Breast epithelium (tissue), 4 donors: ENCODE results near the gene AKTIP. TPM values are rescaled to one million over a fixed set of nuclear protein-coding genes. Genes with fewer than 3 reads are reported as not detected.

ENCODE experiments used
- DNase-seq, 2 donors: peaks; one replicate each; pipeline ENCODE4 v3.0.0-alpha.2; 2019; ENCODE audit warnings: low spot score in 2 of 2
- H3K27ac ChIP-seq, 2 donors: fragments of 200-600 bp; sonication (generic) in 1 of 2; one replicate each; pipeline ENCODE4 v1.5.1; 2016 to 2019; ENCODE audit warnings: mild to moderate bottlenecking in 1 of 2
- H3K27me3 ChIP-seq, 2 donors: fragments of 200-600 bp; sonication (generic) in 1 of 2; one replicate each; pipeline versions ENCODE4 v1.5.1 to v1.6.0; 2017 to 2019; ENCODE audit warnings: control low read depth in 1 of 2, mild to moderate bottlenecking in 1 of 2
- H3K36me3 ChIP-seq: fragments of 200-600 bp; one replicate; pipeline ENCODE4 v1.5.1; 2019
- H3K4me1 ChIP-seq, 2 donors: fragments of 200-600 bp; sonication (generic); one replicate each; pipeline ENCODE4 v1.5.1; 2016 to 2019; ENCODE audit warnings: control low read depth in 1 of 2
- H3K4me3 ChIP-seq, 3 donors: fragments of 200-600 bp; sonication (generic); 1 replicate in 2 of 3; 2 replicates in 1 of 3; pipeline ENCODE4 v1.5.1; 2016 to 2019; ENCODE audit warnings: mild to moderate bottlenecking in 3 of 3, moderate library complexity in 2 of 3
- H3K9me3 ChIP-seq, 2 donors: fragments of 200-600 bp; sonication (generic) in 1 of 2; one replicate each; pipeline ENCODE4 v1.5.1; 2016 to 2019; ENCODE audit warnings: control low read depth in 1 of 2
- CTCF ChIP-seq, 3 donors: fragments of 450-650 bp; IDR thresholded peaks; one replicate each; pipeline ENCODE4 v1.5.1; 2016 to 2017; ENCODE audit warnings: antibody characterized with exemption in 3 of 3, mild to moderate bottlenecking in 3 of 3, moderate library complexity in 3 of 3
- POLR2A ChIP-seq: fragments of 450-650 bp; IDR thresholded peaks from one replicate; pipeline ENCODE4 v1.6.1; 2016; ENCODE audit warnings: antibody characterized with exemption, mild to moderate bottlenecking, moderate library complexity
- POLR2AphosphoS5 ChIP-seq, 3 donors: sonication (generic); formaldehyde crosslinking; IDR thresholded peaks; one replicate each; pipeline ENCODE4 v1.6.1; 2017; ENCODE audit warnings: antibody characterized with exemption in 3 of 3
- intact Hi-C: fragments of 100-400 bp; cut with DNase I; formaldehyde crosslinking; loops from one replicate; pipeline ENCODE4 v1.15.1; 2023; ENCODE audit warnings: low total_unique reads
- total RNA-seq, 3 donors: library from RNA; depleted of rRNA; stranded (reverse); fragments of >200 nt; gene quantifications; one replicate each; pipeline ENCODE4 v1.1.0, GENCODE V29; 2016

The AKTIP gene
- total RNA-seq, 3 donors from 2014 or later, result 39.3 to 56.3 (median 45.3) TPM

- TF ChIP-seq POLR2AphosphoS5 (IDR thresholded peaks at IDR 0.05), result no peak
- TF ChIP-seq CTCF (IDR thresholded peaks at IDR 0.05), result no peak
- TF ChIP-seq POLR2A, result no peak
- peak overlapping the region; percentile 91 to 98 for H3K27ac ChIP-seq
- H3K27me3 ChIP-seq, result no peaks in the 10 kb centered on the region
- H3K36me3 ChIP-seq, result no peaks in the 10 kb centered on the region
- peak overlapping the region; percentile 86 to 93 (median 88) for H3K4me3 ChIP-seq
- H3K9me3 ChIP-seq, result no peaks in the 10 kb centered on the region
- intact Hi-C loops, result no loop called here
- DNase-seq, result peak; percentile 61 to 62
- peaks cover 0 to 3% of the 10 kb centered on the region in 2 donors for H3K4me1 ChIP-seq
Measured at GRCh38 chr16:53503991-53504663, 1.1 kb upstream of the AKTIP start.

GRCh38 chr16:53503270-53503923 is 388 bp upstream of the AKTIP start:
- Histone ChIP-seq H3K36me3 (no peaks in the 10 kb centered on the region), H3K4me1 (peaks cover 0 to 3% of the 10 kb centered on the region in 2 donors), H3K27ac (peak overlapping the region; percentile 91 to 98), H3K4me3 (peak overlapping the region; percentile 86 to 93 (median 88)), H3K9me3 (no peaks in the 10 kb centered on the region), H3K27me3 (no peaks in the 10 kb centered on the region)
- intact Hi-C loops, result no loop called here
- peak; percentile 100 for DNase-seq
- TF ChIP-seq POLR2A, result peak; percentile 91
- peak in 1 of 3 donors; percentile 11 for TF ChIP-seq CTCF (IDR thresholded peaks at IDR 0.05)
- peak; percentile 93 to 96 (median 93) for TF ChIP-seq POLR2AphosphoS5 (IDR thresholded peaks at IDR 0.05)

- no peak for DNase-seq
- Histone ChIP-seq H3K4me3 (peak overlapping the region in 2 of 3 donors; percentile 86 to 93), H3K36me3 (no peaks in the 10 kb centered on the region), H3K9me3 (no peaks in the 10 kb centered on the region), H3K4me1 (peaks cover 0 to 3% of the 10 kb centered on the region in 2 donors), H3K27me3 (no peaks in the 10 kb centered on the region), H3K27ac (peak overlapping the region; percentile 91 to 98)
- TF ChIP-seq POLR2AphosphoS5 (IDR thresholded peaks at IDR 0.05) (no peak), POLR2A (no peak), CTCF (IDR thresholded peaks at IDR 0.05) (no peak)
- intact Hi-C loops, result no loop called here
Measured at GRCh38 chr16:53501216-53501859, 1.7 kb downstream of the AKTIP start.

- Histone ChIP-seq H3K4me3 (no peak overlapping the region), H3K4me1 (no peaks in the 10 kb centered on the region), H3K27ac (no peak overlapping the region), H3K36me3 (no peaks in the 10 kb centered on the region), H3K27me3 (no peaks in the 10 kb centered on the region), H3K9me3 (no peaks in the 10 kb centered on the region)
- no peak for TF ChIP-seq CTCF (IDR thresholded peaks at IDR 0.05)
- TF ChIP-seq POLR2AphosphoS5 (IDR thresholded peaks at IDR 0.05), result no peak
- no peak for TF ChIP-seq POLR2A
- intact Hi-C loops, result no loop called here
- no peak for DNase-seq
Measured at GRCh38 chr16:53498984-53499383, 4.0 kb downstream of the AKTIP start.

GRCh38 chr16:53495325-53495724 is 7.7 kb downstream of the AKTIP start:
- intact Hi-C loops, result no loop called here

More at GRCh38 chr16:53495325-53495724, 7.7 kb downstream of the AKTIP start:
- Histone ChIP-seq H3K4me1 (no peaks in the 10 kb centered on the region), H3K4me3 (no peak overlapping the region), H3K9me3 (no peaks in the 10 kb centered on the region), H3K27ac (no peak overlapping the region), H3K36me3 (no peaks in the 10 kb centered on the region), H3K27me3 (no peaks in the 10 kb centered on the region)
- DNase-seq, result no peak
- TF ChIP-seq POLR2A, result no peak
- no peak for TF ChIP-seq CTCF (IDR thresholded peaks at IDR 0.05)
- TF ChIP-seq POLR2AphosphoS5 (IDR thresholded peaks at IDR 0.05), result no peak
